SH-SY5Y (cell line): ENCODE data around the gene REPIN1.

Experiments used
- GATA2 ChIP-seq: IDR thresholded peaks from 2 replicates; pipeline ENCODE4 v1.6.1; 2011; ENCODE audit warnings: mild to moderate bottlenecking, low read depth, low read length
- GATA3 ChIP-seq: IDR thresholded peaks from 2 replicates; pipeline ENCODE4 v1.6.1; 2011; ENCODE audit warnings: low read depth, mild to moderate bottlenecking, low read length, moderate library complexity

DNA sequence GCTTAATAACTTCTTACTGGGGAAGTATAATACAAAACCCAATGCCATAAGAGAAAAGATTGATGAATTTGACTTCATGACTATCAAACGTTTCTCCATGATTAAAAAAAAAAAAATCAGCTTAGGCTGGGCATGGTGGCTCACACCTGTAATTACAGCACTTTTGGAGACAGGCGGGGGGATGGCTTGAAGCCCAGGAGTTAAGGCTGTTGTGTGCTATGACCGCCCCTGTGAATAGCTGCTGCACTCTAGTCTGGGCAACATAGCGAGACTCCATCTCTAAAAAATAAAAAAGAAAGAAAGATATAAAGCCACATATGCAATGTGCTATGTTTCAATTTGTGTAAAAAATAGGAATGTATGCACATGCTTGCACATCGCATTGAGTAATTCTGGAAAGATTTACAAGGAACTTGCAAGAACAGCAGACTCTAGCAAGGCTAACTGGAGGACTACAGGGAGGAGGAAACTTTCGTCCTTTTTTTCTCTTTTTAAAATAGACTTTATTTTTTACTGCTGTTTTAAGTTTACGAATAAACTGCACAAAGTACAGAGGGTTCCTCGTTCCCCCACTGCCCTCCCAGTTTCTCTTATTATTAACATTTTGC lies 16.9 kb upstream of the REPIN1 start:
- no peak for TF ChIP-seq GATA2
- no peak for TF ChIP-seq GATA3
